HL-60 (cell line): Measurements from ENCODE around the gene TCF25.
"Not testable (repeated sequence)": the region's sequence is repeated elsewhere in the genome, so short reads cannot be mapped to it uniquely, and the experiment has no call there.

Experiments
- CTCF ChIP-seq: IDR thresholded peaks from one replicate; pipeline ENCODE4 v1.5.1; 2011; ENCODE audit warnings: low read length, control low read depth, inconsistent platforms; ENCODE audit not compliant: insufficient read depth
- GABPA ChIP-seq: IDR thresholded peaks from 2 replicates; pipeline ENCODE4 v1.6.1; 2012; ENCODE audit warnings: low read depth
- POLR2AphosphoS5 ChIP-seq: IDR thresholded peaks from 2 replicates; pipeline ENCODE4 v1.6.1; 2012; ENCODE audit warnings: low read depth
- REST ChIP-seq: IDR thresholded peaks from 2 replicates; pipeline ENCODE4 v1.6.1; 2012; ENCODE audit warnings: low read depth; ENCODE audit not compliant: insufficient replicate concordance
- SPI1 ChIP-seq: IDR thresholded peaks from 2 replicates; pipeline ENCODE4 v1.6.1; 2012; ENCODE audit warnings: low read depth, mild to moderate bottlenecking, borderline replicate concordance

GRCh38 chr16:89833664-89834363 lies 39.6 kb upstream of the TCF25 start:
- TF ChIP-seq CTCF, REST, SPI1, POLR2AphosphoS5, GABPA: not testable (repeated sequence)
